NCI-H748 (cell line): ENCODE results near the gene MTG2.

Experiments
- DNase-seq: peaks from one replicate; lab custom pipeline; 2025; ENCODE audit not compliant: unreplicated experiment; lab: John Stamatoyannopoulos, UW

MTG2 gene

GRCh38 chr20:62201173-62202082 lies 18.6 kb downstream of the MTG2 start:
- DNase-seq = no peak

GRCh38 chr20:62202083-62202395 lies 19.2 kb downstream of the MTG2 start:
- no peak for DNase-seq

DNA sequence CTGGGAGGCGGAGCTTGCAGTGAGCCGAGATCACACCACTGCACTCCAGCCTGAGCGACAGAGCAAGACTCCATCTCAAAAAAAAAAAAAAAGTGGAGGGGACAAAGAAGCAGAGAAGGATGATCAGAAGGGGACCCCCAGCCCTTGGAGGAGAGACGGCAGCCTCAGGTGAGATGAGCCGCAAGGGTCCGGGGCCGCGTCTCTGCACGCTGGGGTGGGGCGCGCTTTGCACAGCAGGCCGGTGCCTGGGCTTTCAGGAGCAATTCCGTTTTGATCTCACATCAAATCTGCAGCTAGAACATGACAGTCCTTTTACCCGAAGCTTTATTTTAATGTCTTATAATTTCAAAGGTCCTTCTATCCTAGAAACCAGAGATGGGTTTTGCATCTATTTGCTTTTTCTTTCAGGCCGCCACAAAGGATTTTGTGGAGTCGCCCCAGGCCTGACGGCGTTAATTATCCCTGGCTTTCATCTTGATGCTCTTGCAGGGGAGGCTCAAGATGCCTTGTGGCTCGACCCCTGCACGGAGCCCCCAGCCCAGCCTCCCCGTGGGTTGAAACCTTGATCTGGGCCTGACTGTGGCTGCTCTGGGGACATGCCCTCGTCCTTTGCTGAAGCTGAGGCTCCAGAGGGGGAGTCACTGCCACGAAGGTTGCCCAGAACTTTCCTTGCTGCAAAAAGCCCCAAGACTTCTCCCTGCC lies 20.0 kb downstream of the MTG2 start:
- DNase-seq = no peak

- no peak for DNase-seq
Measured at GRCh38 chr20:62203378-62204030, 20.7 kb downstream of the MTG2 start.

DNA sequence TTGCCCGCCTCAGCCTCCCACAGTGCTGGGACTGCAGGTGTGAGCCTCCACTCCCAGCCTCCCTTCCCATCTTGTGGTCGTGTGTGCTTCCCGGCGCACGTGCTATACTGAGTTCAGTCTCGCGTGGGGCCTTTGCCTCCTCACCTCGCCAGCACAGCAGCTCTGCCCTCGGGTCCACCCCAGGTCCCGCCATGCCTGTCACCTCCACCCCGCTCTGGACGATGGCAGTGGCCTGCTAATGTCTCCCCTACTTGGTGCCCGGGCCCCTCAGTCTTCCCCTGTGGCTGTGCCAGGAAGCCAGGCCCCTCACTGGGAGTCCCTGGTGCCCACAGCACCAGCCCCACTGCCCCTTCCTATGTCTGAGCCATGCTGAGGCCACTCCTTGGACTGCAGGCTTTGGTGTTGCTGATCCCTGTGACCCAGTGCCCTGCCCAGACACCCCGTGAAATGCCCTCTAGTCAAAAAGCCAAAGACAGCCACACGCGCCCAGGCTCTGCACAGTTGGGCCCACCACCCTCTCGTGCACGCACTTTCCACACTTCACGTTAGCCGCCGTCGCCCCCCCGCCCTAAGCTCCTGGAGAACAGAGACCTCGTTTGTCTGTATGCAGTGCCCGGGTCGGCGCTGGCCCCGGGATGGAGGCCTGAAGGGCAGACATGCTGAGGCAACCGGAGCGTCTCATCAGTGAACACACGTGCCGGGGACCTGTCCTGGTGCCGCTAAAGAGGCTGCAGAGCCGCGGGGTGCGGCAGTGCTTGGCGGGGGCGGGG lies 23.0 kb downstream of the MTG2 start:
- no peak for DNase-seq

DNA sequence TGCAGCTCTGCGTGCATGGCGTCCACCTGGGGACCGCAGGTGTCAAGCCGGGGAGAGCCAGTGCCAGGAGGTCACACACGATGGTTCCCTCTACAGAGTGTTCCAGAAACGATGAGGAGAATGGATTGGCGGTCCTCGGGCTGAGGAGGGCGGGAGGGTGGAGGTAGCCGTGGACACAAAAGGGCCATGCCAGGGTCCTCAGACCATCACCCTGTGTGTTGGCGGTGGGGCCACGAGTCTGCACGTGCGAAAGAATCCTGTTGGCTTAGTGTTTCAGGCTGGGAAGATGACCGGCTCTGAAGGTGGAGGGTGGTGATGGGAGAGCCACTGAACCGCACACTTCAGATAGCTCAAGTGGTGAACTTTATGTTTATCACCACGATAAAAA lies 23.6 kb downstream of the MTG2 start:
- DNase-seq = no peak

DNA sequence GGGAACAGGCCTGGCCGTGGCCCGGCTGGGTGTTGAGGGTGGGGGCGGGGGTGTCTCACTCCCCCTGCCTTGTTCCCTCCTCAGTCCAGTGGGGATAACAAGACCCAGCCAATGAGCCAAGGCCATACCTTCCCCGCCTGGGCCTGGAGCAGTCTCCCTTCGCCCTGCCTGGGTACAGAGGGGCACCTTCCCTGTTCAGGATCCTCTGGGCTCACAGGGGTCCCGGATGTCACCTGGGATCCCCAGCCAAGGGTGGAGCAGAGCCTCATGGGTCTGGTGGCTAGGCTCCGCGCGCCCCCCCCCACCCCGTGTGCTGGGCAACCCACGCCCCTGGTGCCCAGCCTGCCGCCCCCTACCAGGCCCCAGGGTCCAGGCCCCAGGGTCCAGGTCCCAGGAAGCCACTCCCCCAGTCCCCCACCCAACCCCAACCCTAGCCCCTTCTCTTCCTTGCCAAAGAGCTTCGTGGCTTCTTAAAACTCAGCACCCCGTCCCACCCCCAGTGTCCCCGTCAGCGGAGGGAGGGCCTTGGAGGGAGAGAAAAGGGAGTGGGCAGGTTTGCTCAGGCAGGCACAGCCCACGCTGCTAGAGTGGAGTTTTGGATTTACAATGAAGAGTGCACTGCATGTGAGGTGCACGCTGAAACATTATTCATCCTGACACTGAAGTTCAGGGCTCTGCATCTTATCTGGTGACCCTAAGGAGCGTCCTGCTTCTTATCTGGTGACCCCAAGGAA lies 25.4 kb downstream of the MTG2 start:
- no peak for DNase-seq

- DNase-seq = no peak
Measured at GRCh38 chr20:62208795-62209755, 26.2 kb downstream of the MTG2 start.

DNA sequence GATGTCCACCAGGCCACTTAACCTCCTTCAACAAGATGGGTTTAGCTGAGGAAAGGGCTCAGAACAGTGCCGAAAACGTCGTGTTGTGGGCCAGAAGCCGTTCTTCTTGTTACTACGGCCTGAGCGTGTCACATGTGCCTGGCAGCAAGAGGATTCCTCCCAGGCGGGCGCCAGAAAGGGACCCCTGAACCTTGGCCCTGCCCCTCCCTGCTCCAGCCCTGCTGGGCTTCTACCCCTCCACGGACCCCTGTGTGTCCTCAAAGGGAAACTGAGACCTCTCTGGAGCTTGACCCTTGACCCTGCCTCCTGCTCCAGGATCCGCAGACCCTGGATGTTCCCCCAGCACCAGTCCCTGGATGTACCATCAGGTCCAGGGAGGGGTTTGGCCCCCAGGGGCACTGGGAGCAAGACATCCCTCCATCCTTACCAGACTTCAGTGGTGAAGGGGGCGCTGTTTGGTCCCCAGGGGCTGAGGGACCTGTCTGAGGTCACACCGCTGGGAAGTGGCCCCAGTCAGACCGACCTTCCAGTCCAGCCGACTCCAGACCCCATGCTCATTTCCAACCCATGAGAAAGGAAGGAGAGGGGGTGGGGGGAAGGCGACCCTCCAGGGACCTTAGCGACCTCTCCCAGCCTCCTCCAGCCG lies 27.1 kb downstream of the MTG2 start:
- DNase-seq = no peak

- DNase-seq = peak; percentile 91
Measured at GRCh38 chr20:62210496-62210855, 27.6 kb downstream of the MTG2 start.

DNA sequence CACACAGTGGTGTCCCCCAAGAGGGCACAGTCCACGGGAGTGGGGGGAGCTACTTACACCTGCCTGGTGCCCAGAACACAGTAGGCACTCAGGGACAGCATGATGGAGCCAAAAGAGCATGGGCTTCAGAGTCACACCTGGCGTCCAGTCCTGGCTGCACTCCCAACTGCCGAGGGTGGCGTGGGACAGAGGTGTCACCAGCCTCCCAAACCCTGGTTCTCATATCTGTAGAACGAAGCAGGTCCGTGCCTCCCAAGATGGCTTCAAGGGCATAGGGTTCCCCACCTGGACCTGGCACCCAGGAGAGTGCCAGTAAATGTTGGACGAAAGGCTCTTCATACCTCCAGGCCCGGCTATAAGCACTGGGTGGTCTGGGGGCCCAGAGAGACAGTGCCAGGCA lies 28.4 kb downstream of the MTG2 start:
- DNase-seq = no peak

GRCh38 chr20:62211769-62212288 lies 29.0 kb downstream of the MTG2 start:
- no peak for DNase-seq

DNA sequence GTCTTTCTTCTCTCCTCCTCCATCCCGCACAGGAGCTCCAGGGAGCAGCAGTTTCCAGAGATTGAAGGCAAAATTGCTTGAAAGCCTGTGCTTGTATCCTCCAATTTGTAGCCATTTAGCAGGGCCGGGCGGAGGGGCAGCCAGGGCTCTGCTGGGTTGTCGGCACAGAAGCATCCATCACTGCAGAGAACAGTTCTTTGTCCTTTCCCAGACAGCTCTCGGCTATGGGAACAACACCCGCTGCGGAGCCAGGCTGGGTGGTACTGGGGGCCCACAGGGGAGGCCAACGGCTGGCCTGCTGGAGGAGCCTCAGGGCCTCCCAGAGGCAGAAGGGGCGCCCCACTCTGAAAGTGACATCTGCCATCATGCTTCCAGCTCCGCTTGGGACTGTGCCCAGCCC lies 29.5 kb downstream of the MTG2 start:
- no peak for DNase-seq

GRCh38 chr20:62214067-62214466 lies 31.2 kb downstream of the MTG2 start:
- DNase-seq = peak; percentile 3

- DNase-seq = peak; percentile 12
Measured at GRCh38 chr20:62215020-62215990, 32.5 kb downstream of the MTG2 start.

DNA sequence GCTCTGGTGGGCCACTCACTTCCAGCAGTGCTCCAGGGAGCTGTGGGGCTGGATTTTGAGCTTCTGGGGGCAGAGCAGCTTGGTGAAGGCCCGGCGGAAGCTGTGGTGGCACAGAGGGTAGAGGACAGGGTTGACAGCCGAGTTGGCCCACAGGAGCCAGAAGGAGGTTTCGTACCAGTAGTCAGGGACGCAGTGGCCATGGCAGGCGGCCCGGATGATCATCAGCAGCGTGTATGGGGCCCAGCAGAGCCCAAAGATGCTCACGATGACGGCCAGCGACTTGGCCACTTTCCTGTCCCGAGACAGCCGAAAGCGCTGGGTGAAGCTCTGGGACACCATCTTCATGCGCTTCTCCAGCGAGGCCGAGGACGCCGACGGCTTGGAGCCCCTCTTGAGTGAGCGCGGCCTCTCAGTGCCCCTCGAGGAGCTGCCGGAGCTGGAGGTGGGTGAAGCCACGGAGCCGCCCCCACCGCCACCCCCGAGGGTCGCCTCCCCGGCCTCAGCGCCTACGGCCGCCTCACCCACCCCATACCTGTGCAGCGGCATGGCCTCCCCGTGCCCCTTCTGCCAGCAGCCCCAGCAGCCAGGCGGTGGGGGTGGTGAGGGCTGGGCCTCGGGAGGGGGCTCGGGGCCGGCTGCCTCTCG lies 33.3 kb downstream of the MTG2 start:
- DNase-seq = no peak
